HepG2 (cell line): Measurements from ENCODE around the gene RASA3. TPM values are rescaled to one million over a fixed set of nuclear protein-coding genes. Genes with fewer than 3 reads are reported as not detected.

ENCODE experiments used
- FIP1L1 ChIP-seq: fragments of 200-400 bp; formaldehyde crosslinking; IDR thresholded peaks from 2 replicates; pipeline ENCODE4 v1.6.1; 2018; ENCODE audit warnings: low read depth, mild to moderate bottlenecking, low read length, moderate library complexity, borderline replicate concordance; ENCODE audit not compliant: insufficient read depth
- polyA plus RNA-seq, 8 experiments: library from polyadenylated mRNA; depleted of rRNA in 3 of 8; stranded (reverse) in 7 of 8; unstranded in 1 of 8; fragments of >200 nt; fragmentation: Illumina TruSeq in 4 of 8; extraction: Trizol in 4 of 8; gene quantifications; 2 replicates each; pipeline versions ENCODE4 v1.2.1 to v1.2.3, GENCODE V29; 2011 to 2016; ENCODE audit warnings: low read depth in 4 of 8, missing spikeins in 1 of 8, mixed read lengths in 1 of 8; ENCODE audit not compliant: insufficient read depth in 1 of 8
- total RNA-seq, 5 experiments: library from RNA; depleted of rRNA; stranded (reverse); fragments of >200 nt; fragmentation: Illumina TruSeq; extraction: Trizol; gene quantifications; 2 replicates each; pipeline ENCODE4 v1.2.3, GENCODE V29; 2016; ENCODE audit warnings: low read depth in 1 of 5
- TF ChIP-seq, protein P1 (sequence below): sonication (generic); formaldehyde crosslinking; IDR thresholded peaks from 2 replicates; pipeline ENCODE4 v1.5.0; 2020; ENCODE audit warnings: mild to moderate bottlenecking, missing genetic modification reagents
- TF ChIP-seq, protein P2 (sequence below): sonication (generic); formaldehyde crosslinking; IDR thresholded peaks from 2 replicates; pipeline ENCODE4 v1.5.0; 2020; ENCODE audit warnings: missing genetic modification reagents
- TF ChIP-seq, protein P3 (sequence below): sonication (generic); formaldehyde crosslinking; IDR thresholded peaks from 2 replicates; pipeline ENCODE4 v1.4.0; 2020; ENCODE audit warnings: missing genetic modification reagents

Gene RASA3
- total and polyA plus RNA-seq, 2 of the 13 experiments (the other 11 are each of a cell fraction or from before 2014, with no cell fraction given), result 0.05 TPM; not detected in 1

DNA sequence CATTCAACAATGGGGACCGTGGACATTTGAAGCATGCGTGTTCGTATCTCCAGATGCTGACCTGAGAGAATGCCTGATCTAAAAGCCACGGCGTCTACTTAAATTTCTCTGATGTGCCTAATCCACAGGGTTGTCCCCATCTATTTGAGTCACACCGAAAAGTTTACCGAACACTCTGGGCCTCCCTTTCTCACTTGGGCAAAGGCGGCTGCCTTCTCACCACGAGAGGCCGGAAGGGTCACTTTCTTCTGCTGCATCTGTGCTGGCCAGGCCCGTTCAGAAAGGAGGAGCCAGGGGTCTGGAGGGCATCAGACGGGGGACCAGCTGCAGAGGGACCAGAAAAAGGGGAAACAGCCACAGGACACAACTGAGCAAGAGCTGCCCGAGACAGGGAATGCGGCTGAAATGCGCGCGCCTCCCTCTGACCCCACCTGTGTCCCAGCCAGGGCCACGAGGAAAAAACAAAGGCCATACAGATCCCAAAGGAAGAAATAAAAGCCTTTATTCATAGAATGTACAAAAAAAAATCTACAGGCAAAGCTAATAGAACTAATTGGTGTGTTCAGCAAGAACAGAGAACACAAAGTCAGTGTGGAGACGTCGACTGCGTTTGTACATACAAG, 87.2 kb downstream of the RASA3 start (continued):
- TF ChIP-seq, protein P1, sequence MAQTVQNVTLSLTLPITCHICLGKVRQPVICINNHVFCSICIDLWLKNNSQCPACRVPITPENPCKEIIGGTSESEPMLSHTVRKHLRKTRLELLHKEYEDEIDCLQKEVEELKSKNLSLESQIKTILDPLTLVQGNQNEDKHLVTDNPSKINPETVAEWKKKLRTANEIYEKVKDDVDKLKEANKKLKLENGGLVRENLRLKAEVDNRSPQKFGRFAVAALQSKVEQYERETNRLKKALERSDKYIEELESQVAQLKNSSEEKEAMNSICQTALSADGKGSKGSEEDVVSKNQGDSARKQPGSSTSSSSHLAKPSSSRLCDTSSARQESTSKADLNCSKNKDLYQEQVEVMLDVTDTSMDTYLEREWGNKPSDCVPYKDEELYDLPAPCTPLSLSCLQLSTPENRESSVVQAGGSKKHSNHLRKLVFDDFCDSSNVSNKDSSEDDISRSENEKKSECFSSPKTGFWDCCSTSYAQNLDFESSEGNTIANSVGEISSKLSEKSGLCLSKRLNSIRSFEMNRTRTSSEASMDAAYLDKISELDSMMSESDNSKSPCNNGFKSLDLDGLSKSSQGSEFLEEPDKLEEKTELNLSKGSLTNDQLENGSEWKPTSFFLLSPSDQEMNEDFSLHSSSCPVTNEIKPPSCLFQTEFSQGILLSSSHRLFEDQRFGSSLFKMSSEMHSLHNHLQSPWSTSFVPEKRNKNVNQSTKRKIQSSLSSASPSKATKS (CRISPR knock-in tag), result no peak
- TF ChIP-seq, protein P2, sequence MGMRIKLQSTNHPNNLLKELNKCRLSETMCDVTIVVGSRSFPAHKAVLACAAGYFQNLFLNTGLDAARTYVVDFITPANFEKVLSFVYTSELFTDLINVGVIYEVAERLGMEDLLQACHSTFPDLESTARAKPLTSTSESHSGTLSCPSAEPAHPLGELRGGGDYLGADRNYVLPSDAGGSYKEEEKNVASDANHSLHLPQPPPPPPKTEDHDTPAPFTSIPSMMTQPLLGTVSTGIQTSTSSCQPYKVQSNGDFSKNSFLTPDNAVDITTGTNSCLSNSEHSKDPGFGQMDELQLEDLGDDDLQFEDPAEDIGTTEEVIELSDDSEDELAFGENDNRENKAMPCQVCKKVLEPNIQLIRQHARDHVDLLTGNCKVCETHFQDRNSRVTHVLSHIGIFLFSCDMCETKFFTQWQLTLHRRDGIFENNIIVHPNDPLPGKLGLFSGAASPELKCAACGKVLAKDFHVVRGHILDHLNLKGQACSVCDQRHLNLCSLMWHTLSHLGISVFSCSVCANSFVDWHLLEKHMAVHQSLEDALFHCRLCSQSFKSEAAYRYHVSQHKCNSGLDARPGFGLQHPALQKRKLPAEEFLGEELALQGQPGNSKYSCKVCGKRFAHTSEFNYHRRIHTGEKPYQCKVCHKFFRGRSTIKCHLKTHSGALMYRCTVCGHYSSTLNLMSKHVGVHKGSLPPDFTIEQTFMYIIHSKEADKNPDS, result no peak
- TF ChIP-seq FIP1L1, result no peak
- TF ChIP-seq, protein P3, sequence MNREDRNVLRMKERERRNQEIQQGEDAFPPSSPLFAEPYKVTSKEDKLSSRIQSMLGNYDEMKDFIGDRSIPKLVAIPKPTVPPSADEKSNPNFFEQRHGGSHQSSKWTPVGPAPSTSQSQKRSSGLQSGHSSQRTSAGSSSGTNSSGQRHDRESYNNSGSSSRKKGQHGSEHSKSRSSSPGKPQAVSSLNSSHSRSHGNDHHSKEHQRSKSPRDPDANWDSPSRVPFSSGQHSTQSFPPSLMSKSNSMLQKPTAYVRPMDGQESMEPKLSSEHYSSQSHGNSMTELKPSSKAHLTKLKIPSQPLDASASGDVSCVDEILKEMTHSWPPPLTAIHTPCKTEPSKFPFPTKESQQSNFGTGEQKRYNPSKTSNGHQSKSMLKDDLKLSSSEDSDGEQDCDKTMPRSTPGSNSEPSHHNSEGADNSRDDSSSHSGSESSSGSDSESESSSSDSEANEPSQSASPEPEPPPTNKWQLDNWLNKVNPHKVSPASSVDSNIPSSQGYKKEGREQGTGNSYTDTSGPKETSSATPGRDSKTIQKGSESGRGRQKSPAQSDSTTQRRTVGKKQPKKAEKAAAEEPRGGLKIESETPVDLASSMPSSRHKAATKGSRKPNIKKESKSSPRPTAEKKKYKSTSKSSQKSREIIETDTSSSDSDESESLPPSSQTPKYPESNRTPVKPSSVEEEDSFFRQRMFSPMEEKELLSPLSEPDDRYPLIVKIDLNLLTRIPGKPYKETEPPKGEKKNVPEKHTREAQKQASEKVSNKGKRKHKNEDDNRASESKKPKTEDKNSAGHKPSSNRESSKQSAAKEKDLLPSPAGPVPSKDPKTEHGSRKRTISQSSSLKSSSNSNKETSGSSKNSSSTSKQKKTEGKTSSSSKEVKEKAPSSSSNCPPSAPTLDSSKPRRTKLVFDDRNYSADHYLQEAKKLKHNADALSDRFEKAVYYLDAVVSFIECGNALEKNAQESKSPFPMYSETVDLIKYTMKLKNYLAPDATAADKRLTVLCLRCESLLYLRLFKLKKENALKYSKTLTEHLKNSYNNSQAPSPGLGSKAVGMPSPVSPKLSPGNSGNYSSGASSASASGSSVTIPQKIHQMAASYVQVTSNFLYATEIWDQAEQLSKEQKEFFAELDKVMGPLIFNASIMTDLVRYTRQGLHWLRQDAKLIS, result no peak
